Measurements from ENCODE around the gene WRNIP1. TPM values are rescaled to one million over a fixed set of nuclear protein-coding genes. Genes with fewer than 3 reads are reported as not detected.
A peak's percentile ranks its signal among the peaks of the same experiment; 100 is the strongest.

WRNIP1 gene
- total and polyA plus RNA-seq, 2 of the 13 experiments (the other 11 are each of a cell fraction or from before 2014, with no cell fraction given): 77.7 to 90.3 TPM

DNA sequence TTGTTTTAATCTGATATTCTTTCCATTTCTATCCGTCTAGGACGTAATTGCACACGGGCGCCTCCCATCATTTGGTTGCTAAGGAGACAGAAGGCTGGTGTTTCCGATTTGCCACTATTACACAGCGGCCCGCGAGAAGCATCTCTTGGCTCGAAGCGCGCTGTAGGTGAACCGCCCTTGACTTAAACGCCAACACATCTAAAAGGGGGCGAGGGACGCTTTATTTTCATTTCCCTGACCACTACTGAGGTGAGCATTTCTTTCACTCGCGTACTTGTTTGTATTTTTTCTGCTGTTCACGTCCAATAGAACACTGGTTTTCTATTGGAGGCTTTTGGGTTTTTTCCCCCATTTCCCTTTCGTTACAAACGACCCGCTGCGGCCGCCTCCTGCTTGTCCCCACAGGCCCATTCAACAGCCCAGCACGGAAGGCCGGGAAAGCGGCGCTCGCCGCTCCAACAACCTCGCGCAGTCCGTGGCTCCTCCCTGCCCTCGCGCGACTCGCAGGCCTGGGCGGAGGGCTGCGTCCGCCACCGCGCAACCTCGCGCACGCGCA lies 505 bp upstream of the WRNIP1 start (continued):
- TF ChIP-seq NR2F1 (CRISPR knock-in tag; IDR thresholded peaks at IDR 0.05) (no peak), YY1 (IDR thresholded peaks at IDR 0.05; ENCODE audit: insufficient read depth, insufficient replicate concordance, low read depth, low read length) (no peak), TRAFD1 (CRISPR knock-in tag; IDR thresholded peaks at IDR 0.05; ENCODE audit: borderline replicate concordance) (no peak), ZFX (CRISPR knock-in tag; IDR thresholded peaks at IDR 0.05; ENCODE audit: low read depth) (peak; percentile 76), SCMH1 (CRISPR knock-in tag; IDR thresholded peaks at IDR 0.05; ENCODE audit: borderline replicate concordance) (no peak), MED8 (CRISPR knock-in tag; IDR thresholded peaks at IDR 0.05; ENCODE audit: insufficient replicate concordance) (no peak), GPN1 (CRISPR knock-in tag; IDR thresholded peaks at IDR 0.05; ENCODE audit: borderline replicate concordance) (no peak), ZNF709 (CRISPR knock-in tag; IDR thresholded peaks at IDR 0.05) (no peak), ZNF414 (CRISPR knock-in tag; IDR thresholded peaks at IDR 0.05) (no peak), ZNF773 (CRISPR knock-in tag; IDR thresholded peaks at IDR 0.05; ENCODE audit: borderline replicate concordance) (0 out of 2 replicates have a peak, but pooled peaks have one; percentile 46), ZNF501 (CRISPR knock-in tag; IDR thresholded peaks at IDR 0.05) (peak; percentile 83), CCDC6 (CRISPR knock-in tag; IDR thresholded peaks at IDR 0.05) (no peak), KDM2A (CRISPR knock-in tag; IDR thresholded peaks at IDR 0.05; ENCODE audit: borderline replicate concordance, low read depth) (peak; percentile 65; the same call in 1 of the 2 replicates), HDAC2 (CRISPR knock-in tag; IDR thresholded peaks at IDR 0.05) (no peak), SATB2 (CRISPR knock-in tag; IDR thresholded peaks at IDR 0.05) (no peak), MAZ (IDR thresholded peaks at IDR 0.05; ENCODE audit: borderline replicate concordance, low read depth, low read length) (no peak), MAZ (CRISPR knock-in tag; IDR thresholded peaks at IDR 0.05; ENCODE audit: low read depth) (no peak), ZNF496 (CRISPR knock-in tag; IDR thresholded peaks at IDR 0.05; ENCODE audit: insufficient replicate concordance) (no peak), PHF5A (CRISPR knock-in tag; IDR thresholded peaks at IDR 0.05; ENCODE audit: low read depth, unreplicated experiment) (no peak), HMGA1 (CRISPR knock-in tag; conservative IDR thresholded peaks at IDR 0.05) (no peak), RCOR2 (CRISPR knock-in tag; IDR thresholded peaks at IDR 0.05) (no peak), DNMT1 (CRISPR knock-in tag; IDR thresholded peaks at IDR 0.05) (no peak)
- TF ChIP-seq, protein P1, sequence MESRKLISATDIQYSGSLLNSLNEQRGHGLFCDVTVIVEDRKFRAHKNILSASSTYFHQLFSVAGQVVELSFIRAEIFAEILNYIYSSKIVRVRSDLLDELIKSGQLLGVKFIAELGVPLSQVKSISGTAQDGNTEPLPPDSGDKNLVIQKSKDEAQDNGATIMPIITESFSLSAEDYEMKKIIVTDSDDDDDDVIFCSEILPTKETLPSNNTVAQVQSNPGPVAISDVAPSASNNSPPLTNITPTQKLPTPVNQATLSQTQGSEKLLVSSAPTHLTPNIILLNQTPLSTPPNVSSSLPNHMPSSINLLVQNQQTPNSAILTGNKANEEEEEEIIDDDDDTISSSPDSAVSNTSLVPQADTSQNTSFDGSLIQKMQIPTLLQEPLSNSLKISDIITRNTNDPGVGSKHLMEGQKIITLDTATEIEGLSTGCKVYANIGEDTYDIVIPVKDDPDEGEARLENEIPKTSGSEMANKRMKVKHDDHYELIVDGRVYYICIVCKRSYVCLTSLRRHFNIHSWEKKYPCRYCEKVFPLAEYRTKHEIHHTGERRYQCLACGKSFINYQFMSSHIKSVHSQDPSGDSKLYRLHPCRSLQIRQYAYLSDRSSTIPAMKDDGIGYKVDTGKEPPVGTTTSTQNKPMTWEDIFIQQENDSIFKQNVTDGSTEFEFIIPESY (CRISPR knock-in tag; IDR thresholded peaks at IDR 0.05): no peak
- TF ChIP-seq, protein P2, sequence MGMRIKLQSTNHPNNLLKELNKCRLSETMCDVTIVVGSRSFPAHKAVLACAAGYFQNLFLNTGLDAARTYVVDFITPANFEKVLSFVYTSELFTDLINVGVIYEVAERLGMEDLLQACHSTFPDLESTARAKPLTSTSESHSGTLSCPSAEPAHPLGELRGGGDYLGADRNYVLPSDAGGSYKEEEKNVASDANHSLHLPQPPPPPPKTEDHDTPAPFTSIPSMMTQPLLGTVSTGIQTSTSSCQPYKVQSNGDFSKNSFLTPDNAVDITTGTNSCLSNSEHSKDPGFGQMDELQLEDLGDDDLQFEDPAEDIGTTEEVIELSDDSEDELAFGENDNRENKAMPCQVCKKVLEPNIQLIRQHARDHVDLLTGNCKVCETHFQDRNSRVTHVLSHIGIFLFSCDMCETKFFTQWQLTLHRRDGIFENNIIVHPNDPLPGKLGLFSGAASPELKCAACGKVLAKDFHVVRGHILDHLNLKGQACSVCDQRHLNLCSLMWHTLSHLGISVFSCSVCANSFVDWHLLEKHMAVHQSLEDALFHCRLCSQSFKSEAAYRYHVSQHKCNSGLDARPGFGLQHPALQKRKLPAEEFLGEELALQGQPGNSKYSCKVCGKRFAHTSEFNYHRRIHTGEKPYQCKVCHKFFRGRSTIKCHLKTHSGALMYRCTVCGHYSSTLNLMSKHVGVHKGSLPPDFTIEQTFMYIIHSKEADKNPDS (CRISPR knock-in tag; IDR thresholded peaks at IDR 0.05): no peak

Data from HepG2 (cell line).